Measurements from ENCODE around the gene PTPRO.

Gene PTPRO

GRCh38 chr12:15446807-15447206 lies 124.5 kb downstream of the PTPRO start:
- no peak overlapping the region for H3K27ac ChIP-seq (ENCODE audit: low read depth, low read length)
- no peaks in the 10 kb centered on the region for H3K27me3 ChIP-seq (ENCODE audit: control insufficient read depth, low read length)
- H3K9me2 ChIP-seq (replicated peaks; ENCODE audit: control insufficient read depth, low read length): no peaks in the 10 kb centered on the region
- TF ChIP-seq CTCF (IDR thresholded peaks at IDR 0.05; ENCODE audit: low read depth, low read length, poor library complexity, severe bottlenecking) (no peak), EZH2phosphoT487 (IDR thresholded peaks at IDR 0.05; ENCODE audit: borderline replicate concordance, low read length) (no peak)
- no peak overlapping the region for H3K4me2 ChIP-seq (ENCODE audit: low read length)
- H3K4me3 ChIP-seq (ENCODE audit: low read length): no peak overlapping the region
- no peaks in the 10 kb centered on the region for H3K79me2 ChIP-seq (ENCODE audit: control insufficient read depth, low read length)
- no peaks in the 10 kb centered on the region for H3K36me3 ChIP-seq (ENCODE audit: control insufficient read depth, low read length)
- no peaks in the 10 kb centered on the region for H4K20me1 ChIP-seq (ENCODE audit: control insufficient read depth, insufficient read depth, low read depth, low read length)
- H3K4me1 ChIP-seq (ENCODE audit: control insufficient read depth, low read length): no peaks in the 10 kb centered on the region
- H3F3A ChIP-seq (ENCODE audit: control insufficient read depth, insufficient read depth): no peaks in the 10 kb centered on the region
- H3K9me3 ChIP-seq (ENCODE audit: control insufficient read depth, insufficient read depth, low read length): no peaks in the 10 kb centered on the region

GRCh38 chr12:15453613-15454012 lies 131.3 kb downstream of the PTPRO start:
- H3K79me2 ChIP-seq (ENCODE audit: control insufficient read depth, low read length): no peaks in the 10 kb centered on the region

GRCh38 chr12:15458008-15458407 lies 135.7 kb downstream of the PTPRO start:
- no peaks in the 10 kb centered on the region for H3F3A ChIP-seq (ENCODE audit: control insufficient read depth, insufficient read depth)
- H3K4me1 ChIP-seq (ENCODE audit: control insufficient read depth, low read length): no peaks in the 10 kb centered on the region
- H3K9me2 ChIP-seq (replicated peaks; ENCODE audit: control insufficient read depth, low read length): no peaks in the 10 kb centered on the region
- H3K36me3 ChIP-seq (ENCODE audit: control insufficient read depth, low read length): no peaks in the 10 kb centered on the region
- no peaks in the 10 kb centered on the region for H3K9me3 ChIP-seq (ENCODE audit: control insufficient read depth, insufficient read depth, low read length)
- no peak for TF ChIP-seq CTCF (IDR thresholded peaks at IDR 0.05; ENCODE audit: low read depth, low read length, poor library complexity, severe bottlenecking)
- no peak for TF ChIP-seq EZH2phosphoT487 (IDR thresholded peaks at IDR 0.05; ENCODE audit: borderline replicate concordance, low read length)
- no peak overlapping the region for H3K4me2 ChIP-seq (ENCODE audit: low read length)
- no peaks in the 10 kb centered on the region for H3K27me3 ChIP-seq (ENCODE audit: control insufficient read depth, low read length)
- H4K20me1 ChIP-seq (ENCODE audit: control insufficient read depth, insufficient read depth, low read depth, low read length): no peaks in the 10 kb centered on the region
- H3K27ac ChIP-seq (ENCODE audit: low read depth, low read length): no peak overlapping the region
- no peaks in the 10 kb centered on the region for H3K79me2 ChIP-seq (ENCODE audit: control insufficient read depth, low read length)
- H3K4me3 ChIP-seq (ENCODE audit: low read length): no peak overlapping the region

More at GRCh38 chr12:15453613-15454012, 131.3 kb downstream of the PTPRO start:
- Histone ChIP-seq H3K36me3 (ENCODE audit: control insufficient read depth, low read length) (no peaks in the 10 kb centered on the region), H4K20me1 (ENCODE audit: control insufficient read depth, insufficient read depth, low read depth, low read length) (no peaks in the 10 kb centered on the region), H3K27me3 (ENCODE audit: control insufficient read depth, low read length) (no peaks in the 10 kb centered on the region), H3K4me3 (ENCODE audit: low read length) (no peak overlapping the region), H3K9me3 (ENCODE audit: control insufficient read depth, insufficient read depth, low read length) (no peaks in the 10 kb centered on the region), H3K4me1 (ENCODE audit: control insufficient read depth, low read length) (no peaks in the 10 kb centered on the region), H3F3A (ENCODE audit: control insufficient read depth, insufficient read depth) (no peaks in the 10 kb centered on the region), H3K4me2 (ENCODE audit: low read length) (no peak overlapping the region), H3K27ac (ENCODE audit: low read depth, low read length) (no peak overlapping the region), H3K9me2 (replicated peaks; ENCODE audit: control insufficient read depth, low read length) (no peaks in the 10 kb centered on the region)
- TF ChIP-seq EZH2phosphoT487 (IDR thresholded peaks at IDR 0.05; ENCODE audit: borderline replicate concordance, low read length): no peak
- no peak for TF ChIP-seq CTCF (IDR thresholded peaks at IDR 0.05; ENCODE audit: low read depth, low read length, poor library complexity, severe bottlenecking)

GRCh38 chr12:15468911-15469310 lies 146.6 kb downstream of the PTPRO start:
- H3K4me3 ChIP-seq (ENCODE audit: low read length): no peak overlapping the region
- no peak overlapping the region for H3K4me2 ChIP-seq (ENCODE audit: low read length)
- no peaks in the 10 kb centered on the region for H3K4me1 ChIP-seq (ENCODE audit: control insufficient read depth, low read length)
- no peaks in the 10 kb centered on the region for H3K9me3 ChIP-seq (ENCODE audit: control insufficient read depth, insufficient read depth, low read length)
- no peaks in the 10 kb centered on the region for H3F3A ChIP-seq (ENCODE audit: control insufficient read depth, insufficient read depth)
- no peaks in the 10 kb centered on the region for H3K79me2 ChIP-seq (ENCODE audit: control insufficient read depth, low read length)
- H3K27me3 ChIP-seq (ENCODE audit: control insufficient read depth, low read length): no peaks in the 10 kb centered on the region
- no peaks in the 10 kb centered on the region for H3K36me3 ChIP-seq (ENCODE audit: control insufficient read depth, low read length)
- H4K20me1 ChIP-seq (ENCODE audit: control insufficient read depth, insufficient read depth, low read depth, low read length): no peaks in the 10 kb centered on the region
- no peak overlapping the region for H3K27ac ChIP-seq (ENCODE audit: low read depth, low read length)
- no peak for TF ChIP-seq EZH2phosphoT487 (IDR thresholded peaks at IDR 0.05; ENCODE audit: borderline replicate concordance, low read length)
- no peak for TF ChIP-seq CTCF (IDR thresholded peaks at IDR 0.05; ENCODE audit: low read depth, low read length, poor library complexity, severe bottlenecking)
- H3K9me2 ChIP-seq (replicated peaks; ENCODE audit: control insufficient read depth, low read length): no peaks in the 10 kb centered on the region
